Stimulated activated CD4-positive, alpha-beta T cell treated with anti-CD3 and anti-CD28 coated beads, Interleukin-2, amount 100 ng/mL, for 48 hours (primary cell): ENCODE measurements around the gene CORO2A.
"Not testable (repeated sequence)": the region's sequence is repeated elsewhere in the genome, so short reads cannot be mapped to it uniquely, and the experiment has no call there.

Experiments
- DNase-seq, 2 donors: peaks; one replicate each; pipeline ENCODE4 v3.0.0-alpha.2; 2020

CORO2A gene

GRCh38 chr9:98189412-98189811 is 3.0 kb downstream of the CORO2A start:
- DNase-seq: no peak

GRCh38 chr9:98187926-98188325 is 4.5 kb downstream of the CORO2A start:
- no peak for DNase-seq

GRCh38 chr9:98186236-98186635 is 6.2 kb downstream of the CORO2A start:
- no peak for DNase-seq

GRCh38 chr9:98185611-98186171 is 6.7 kb downstream of the CORO2A start:
- DNase-seq: no peak

GRCh38 chr9:98185021-98185567 is 7.3 kb downstream of the CORO2A start:
- no peak for DNase-seq

GRCh38 chr9:98184326-98184725 is 8.1 kb downstream of the CORO2A start:
- no peak for DNase-seq

GRCh38 chr9:98182889-98183599 is 9.4 kb downstream of the CORO2A start:
- no peak for DNase-seq

GRCh38 chr9:98182069-98182820 is 10.2 kb downstream of the CORO2A start:
- DNase-seq: no peak

- no peak for DNase-seq
Observed at GRCh38 chr9:98181746-98182068, 10.7 kb downstream of the CORO2A start.

- DNase-seq: no peak
Observed at GRCh38 chr9:98180996-98181395, 11.4 kb downstream of the CORO2A start.

GRCh38 chr9:98178874-98179850 is 13.3 kb downstream of the CORO2A start:
- no peak for DNase-seq

- no peak for DNase-seq
Observed at GRCh38 chr9:98176391-98177259, 15.8 kb downstream of the CORO2A start.

GRCh38 chr9:98175762-98176161 is 16.7 kb downstream of the CORO2A start:
- no peak for DNase-seq

- DNase-seq: no peak
Observed at GRCh38 chr9:98175028-98175569, 17.3 kb downstream of the CORO2A start.

- DNase-seq: not testable (repeated sequence)
Observed at GRCh38 chr9:98174502-98174918, 17.9 kb downstream of the CORO2A start.

GRCh38 chr9:98173181-98173580 is 19.3 kb downstream of the CORO2A start:
- no peak for DNase-seq

GRCh38 chr9:98172604-98173003 is 19.8 kb downstream of the CORO2A start:
- DNase-seq: no peak

- DNase-seq: no peak
Observed at GRCh38 chr9:98171176-98171925, 21.1 kb downstream of the CORO2A start.

GRCh38 chr9:98168941-98169488 is 23.4 kb downstream of the CORO2A start:
- peak in 1 of 2 donors; percentile 19 for DNase-seq

GRCh38 chr9:98168153-98168780 is 24.2 kb downstream of the CORO2A start:
- DNase-seq: no peak
